Activated naive CD4-positive, alpha-beta T cell treated with anti-CD3 and anti-CD28 coated beads for 36 hours (primary cell): ENCODE measurements around the gene INHBA. TPM values are rescaled to one million over a fixed set of nuclear protein-coding genes. Genes with fewer than 3 reads are reported as not detected.
A peak's percentile ranks its signal among the peaks of the same experiment; 100 is the strongest.

Experiments
- CTCF ChIA-PET: fragments of 350-600 bp; sonication (Branson Sonifier 250); formaldehyde crosslinking; loops from one replicate; lab custom pipeline; 2021; ENCODE audit warnings: antibody characterized with exemption; lab: Charles Lee
- DNase-seq: peaks from one replicate; pipeline ENCODE4 v3.0.0-alpha.2; 2020
- H3K27ac Mint-ChIP-seq: one replicate; pipeline ENCODE4 v1.8.0; 2021; ENCODE audit warnings: mild to moderate bottlenecking, mixed read lengths
- H3K27me3 Mint-ChIP-seq: one replicate; pipeline ENCODE4 v1.8.0; 2021; ENCODE audit warnings: low read depth, mixed read lengths
- H3K36me3 Mint-ChIP-seq: one replicate; pipeline ENCODE4 v1.8.0; 2021; ENCODE audit warnings: low read depth, mixed read lengths
- H3K4me1 Mint-ChIP-seq: one replicate; pipeline ENCODE4 v1.8.0; 2021; ENCODE audit warnings: low read depth, mixed read lengths
- H3K4me3 Mint-ChIP-seq: one replicate; pipeline ENCODE4 v1.8.0; 2021; ENCODE audit warnings: mild to moderate bottlenecking, moderate library complexity, mixed read lengths
- H3K9me3 Mint-ChIP-seq: one replicate; pipeline ENCODE4 v1.8.0; 2021; ENCODE audit warnings: mixed read lengths
- intact Hi-C: fragments of 100-400 bp; cut with micrococcal nuclease; formaldehyde crosslinking; loops from one replicate; pipeline ENCODE4 v1.15.1; 2023
- total RNA-seq, 2 experiments: library from RNA; stranded (reverse); gene quantifications; one replicate each; pipeline ENCODE4 v1.2.3, GENCODE V29; 2021

INHBA gene
- total RNA-seq, 2 experiments from 2014 or later = not detected

- Mint-ChIP-seq H3K9me3 (no peaks in the 10 kb centered on the region), H3K4me1 (peaks cover 19% of the 10 kb centered on the region), H3K36me3 (no peaks in the 10 kb centered on the region), H3K27me3 (peaks cover 44% of the 10 kb centered on the region), H3K4me3 (no peak overlapping the region), H3K27ac (no peak overlapping the region)
- CTCF ChIA-PET = interaction anchor here (1.2 kb wide), 1 partner anchor 12 kb away, joined by 4 read pairs; no protein-coding TSS in a partner anchor
- DNase-seq = no peak
- intact Hi-C loops = loop anchor here (10.0 kb wide), 1 partner anchor 1004 kb away; no protein-coding TSS in a partner anchor
These were observed 5.9 kb upstream of the INHBA start for GRCh38 chr7:41708581-41709358.

DNA sequence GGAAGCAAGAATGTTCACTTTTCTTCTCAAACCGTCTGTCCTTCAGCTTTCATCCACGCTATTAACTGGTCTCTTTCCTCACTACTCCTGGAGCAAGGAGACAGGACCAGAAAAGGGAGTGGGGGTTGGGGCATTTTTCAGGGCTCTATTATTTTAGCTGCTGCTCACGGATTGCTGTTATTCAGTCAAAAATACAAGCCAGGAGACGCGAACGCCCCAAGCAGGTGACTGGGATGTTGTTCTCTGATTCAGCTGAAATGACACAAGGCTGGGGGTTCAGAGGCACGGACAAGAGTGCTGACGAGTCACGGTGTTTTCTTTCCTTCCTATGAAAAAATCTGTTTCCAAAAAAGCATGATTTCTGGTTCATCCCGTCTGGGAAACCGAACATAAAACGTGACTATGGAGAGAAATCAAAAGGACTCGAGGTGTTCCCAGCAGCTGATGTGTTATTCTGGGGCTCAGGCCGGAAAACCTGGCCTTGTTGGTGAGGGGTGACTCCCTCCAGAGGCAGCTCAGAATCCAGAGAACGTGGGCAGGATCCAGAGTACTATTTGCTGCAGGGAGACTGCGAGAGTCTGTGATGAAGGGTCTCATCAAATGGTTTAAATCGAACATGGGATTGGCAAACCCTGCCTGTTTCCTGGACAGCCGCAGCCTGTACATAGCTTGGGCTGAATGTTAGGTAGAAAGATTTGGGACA is 3.5 kb upstream of the INHBA start:
- H3K27me3 Mint-ChIP-seq = peaks cover 60% of the 10 kb centered on the region
- no peaks in the 10 kb centered on the region for H3K9me3 Mint-ChIP-seq
- no peak overlapping the region for H3K4me3 Mint-ChIP-seq
- CTCF ChIA-PET = interaction anchor here (0.6 to 3.7 kb wide), 2 partner anchors 9 to 19 kb away, joined by 5 to 21 read pairs; no protein-coding TSS in a partner anchor
- H3K36me3 Mint-ChIP-seq = no peaks in the 10 kb centered on the region
- no peak overlapping the region for H3K27ac Mint-ChIP-seq
- peaks cover 19% of the 10 kb centered on the region for H3K4me1 Mint-ChIP-seq
- intact Hi-C loops = loop anchor here (10.0 kb wide), 1 partner anchor 1002 kb away; no protein-coding TSS in a partner anchor
- DNase-seq = no peak

DNA sequence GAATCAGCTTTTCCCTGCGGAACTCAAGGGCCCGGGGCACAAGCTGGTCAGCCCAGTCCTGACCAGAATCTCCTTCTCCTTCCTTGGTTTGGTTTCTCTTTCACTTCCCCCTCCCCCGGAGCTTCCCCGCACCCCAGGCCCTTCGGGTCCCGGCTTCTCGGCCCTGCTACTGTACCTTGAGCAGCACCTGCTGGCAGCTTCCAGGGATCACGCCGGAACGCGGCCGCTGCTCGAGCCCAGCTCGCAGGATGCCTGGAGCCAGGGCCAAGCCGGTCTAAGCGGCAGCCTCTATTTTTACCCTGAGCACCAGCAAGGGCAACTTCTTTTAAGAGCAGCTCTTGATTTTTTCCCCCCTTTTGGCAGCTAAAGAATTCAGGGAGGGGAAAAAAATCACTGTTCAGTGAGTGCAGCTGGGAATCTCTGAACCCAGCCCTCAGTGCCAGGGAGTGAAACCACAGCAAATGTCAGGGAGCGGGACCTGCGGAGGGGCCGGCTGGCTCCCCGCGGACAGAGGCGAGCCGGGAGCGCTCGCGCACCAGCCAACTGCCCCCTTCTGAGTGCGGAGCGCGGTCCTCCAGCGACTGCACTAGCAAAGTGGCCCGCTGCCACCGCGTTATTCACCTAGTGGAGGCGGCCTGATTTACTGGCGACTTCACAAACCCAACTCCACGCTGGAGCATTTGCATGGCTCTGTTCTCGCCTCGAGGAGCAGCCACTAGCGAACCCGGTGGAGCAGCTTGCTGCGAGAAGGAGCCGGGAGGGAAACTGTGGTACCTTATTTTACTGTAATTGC is 2.4 kb upstream of the INHBA start:
- Mint-ChIP-seq H3K4me1 (peaks cover 23% of the 10 kb centered on the region), H3K27ac (no peak overlapping the region), H3K4me3 (peak overlapping the region; percentile 50), H3K27me3 (peaks cover 66% of the 10 kb centered on the region), H3K36me3 (no peaks in the 10 kb centered on the region), H3K9me3 (no peaks in the 10 kb centered on the region)
- CTCF ChIA-PET = interaction anchor here (0.7 to 3.7 kb wide), 10 partner anchors 9 to 1473 kb away, joined by 3 to 21 read pairs (median 4); no protein-coding TSS in a partner anchor
- DNase-seq = peak; percentile 74
- intact Hi-C loops = loop anchor here (2.0 to 10.0 kb wide), 3 partner anchors 703 to 1473 kb away; no protein-coding TSS in a partner anchor

DNA sequence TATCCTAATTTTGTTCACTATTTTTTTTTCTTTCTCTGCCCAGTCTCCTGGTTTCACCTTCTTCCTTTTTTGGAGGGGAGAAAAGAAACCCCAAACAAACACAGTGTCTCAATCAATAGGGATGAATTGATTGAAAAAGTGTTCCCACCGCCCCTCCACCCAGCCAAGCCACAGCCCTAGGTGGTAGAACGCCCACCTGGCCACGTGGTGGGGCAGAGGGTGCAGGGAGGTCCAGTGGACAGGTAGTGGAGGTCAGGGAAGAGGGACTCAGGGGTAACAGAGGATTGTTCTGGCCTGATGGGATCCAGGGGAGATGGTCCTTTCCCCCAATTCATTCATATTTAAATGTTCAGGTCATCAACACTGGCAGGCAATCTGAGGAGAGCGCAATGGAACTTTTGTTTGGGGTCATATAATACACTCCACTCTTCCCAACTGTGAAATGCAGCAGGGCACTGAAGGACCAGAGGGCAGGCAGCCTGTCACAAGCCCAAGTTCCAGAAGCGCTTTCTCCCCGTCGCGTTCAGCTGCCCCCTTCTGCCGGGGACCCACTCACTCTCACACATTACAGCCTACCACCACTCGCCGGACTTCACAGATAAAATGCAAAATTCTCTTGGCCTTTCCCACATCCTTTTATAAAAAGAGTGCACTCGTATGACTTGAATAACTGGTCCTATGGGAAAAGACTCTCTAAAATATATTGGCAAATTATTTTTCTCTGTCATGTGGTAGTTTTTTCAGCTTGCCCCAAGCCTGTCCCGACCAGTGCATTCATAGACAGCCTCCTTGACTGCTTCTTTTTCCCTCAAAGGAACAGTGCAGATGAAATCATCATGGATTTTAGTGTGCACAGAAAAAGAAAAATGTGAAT is 1.6 kb downstream of the INHBA start:
- no peaks in the 10 kb centered on the region for H3K9me3 Mint-ChIP-seq
- no peak for DNase-seq
- H3K4me1 Mint-ChIP-seq = peaks cover 29% of the 10 kb centered on the region
- CTCF ChIA-PET = interaction anchor here (0.6 kb wide), 1 partner anchor 70 kb away, joined by 3 read pairs; no protein-coding TSS in a partner anchor
- peaks cover 68% of the 10 kb centered on the region for H3K27me3 Mint-ChIP-seq
- intact Hi-C loops = loop anchor here (10.0 kb wide), 1 partner anchor 997 kb away; no protein-coding TSS in a partner anchor
- H3K27ac Mint-ChIP-seq = no peak overlapping the region
- no peak overlapping the region for H3K4me3 Mint-ChIP-seq
- H3K36me3 Mint-ChIP-seq = peaks cover 1% of the 10 kb centered on the region

- Mint-ChIP-seq H3K36me3 (peaks cover 2% of the 10 kb centered on the region), H3K4me3 (peak overlapping the region; percentile 13), H3K27me3 (peaks cover 66% of the 10 kb centered on the region), H3K4me1 (peaks cover 18% of the 10 kb centered on the region), H3K9me3 (no peaks in the 10 kb centered on the region), H3K27ac (no peak overlapping the region)
- CTCF ChIA-PET = no interaction called here
- intact Hi-C loops = loop anchor here (10.0 kb wide), 1 partner anchor 995 kb away; no protein-coding TSS in a partner anchor
- no peak for DNase-seq
These were observed 2.8 kb downstream of the INHBA start for GRCh38 chr7:41700044-41700471.

GRCh38 chr7:41699516-41699915 is 3.4 kb downstream of the INHBA start:
- no peak overlapping the region for H3K4me3 Mint-ChIP-seq
- peaks cover 65% of the 10 kb centered on the region for H3K27me3 Mint-ChIP-seq
- DNase-seq = no peak

GRCh38 chr7:41698726-41699125 is 4.2 kb downstream of the INHBA start:
- peaks cover 13% of the 10 kb centered on the region for H3K4me1 Mint-ChIP-seq
- intact Hi-C loops = loop anchor here (5.0 kb wide), 1 partner anchor 66 kb away; no protein-coding TSS in a partner anchor
- H3K4me3 Mint-ChIP-seq = no peak overlapping the region
- DNase-seq = no peak
- CTCF ChIA-PET = interaction anchor here (0.6 kb wide), 1 partner anchor 1112 kb away, joined by 3 read pairs; no protein-coding TSS in a partner anchor
- H3K36me3 Mint-ChIP-seq = peaks cover 2% of the 10 kb centered on the region
- H3K27ac Mint-ChIP-seq = no peak overlapping the region
- H3K27me3 Mint-ChIP-seq = peaks cover 64% of the 10 kb centered on the region
- H3K9me3 Mint-ChIP-seq = no peaks in the 10 kb centered on the region

More at GRCh38 chr7:41699516-41699915, 3.4 kb downstream of the INHBA start:
- CTCF ChIA-PET = no interaction called here
- no peak overlapping the region for H3K27ac Mint-ChIP-seq
- intact Hi-C loops = loop anchor here (5.0 kb wide), 1 partner anchor 67 kb away; no protein-coding TSS in a partner anchor
- no peaks in the 10 kb centered on the region for H3K9me3 Mint-ChIP-seq
- H3K4me1 Mint-ChIP-seq = peaks cover 15% of the 10 kb centered on the region
- H3K36me3 Mint-ChIP-seq = peaks cover 2% of the 10 kb centered on the region

DNA sequence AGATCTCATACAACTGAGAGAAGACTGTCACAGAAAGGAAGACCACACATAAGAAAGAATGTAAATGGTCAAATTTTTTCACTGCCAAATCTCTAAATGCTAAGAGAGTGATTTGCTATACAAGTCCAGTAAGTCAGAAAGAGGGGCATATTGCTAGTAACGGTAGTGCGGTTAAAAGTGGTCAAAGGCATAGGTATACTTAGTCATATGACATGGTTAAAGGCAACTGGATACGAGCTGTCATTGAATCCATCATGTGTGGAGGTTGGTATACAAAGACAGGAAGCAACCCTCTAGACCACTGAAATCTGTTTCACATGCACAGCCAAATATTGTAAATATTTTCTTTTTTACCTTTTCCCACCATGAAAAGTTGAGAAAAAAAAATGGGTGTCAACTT is 4.8 kb downstream of the INHBA start:
- no peak for DNase-seq
- intact Hi-C loops = loop anchor here (5.0 kb wide), 1 partner anchor 66 kb away; no protein-coding TSS in a partner anchor
- CTCF ChIA-PET = interaction anchor here (0.6 kb wide), 1 partner anchor 1112 kb away, joined by 3 read pairs; no protein-coding TSS in a partner anchor
- Mint-ChIP-seq H3K9me3 (no peaks in the 10 kb centered on the region), H3K36me3 (peaks cover 2% of the 10 kb centered on the region), H3K4me3 (no peak overlapping the region), H3K27ac (no peak overlapping the region), H3K27me3 (peaks cover 62% of the 10 kb centered on the region), H3K4me1 (peaks cover 13% of the 10 kb centered on the region)

DNA sequence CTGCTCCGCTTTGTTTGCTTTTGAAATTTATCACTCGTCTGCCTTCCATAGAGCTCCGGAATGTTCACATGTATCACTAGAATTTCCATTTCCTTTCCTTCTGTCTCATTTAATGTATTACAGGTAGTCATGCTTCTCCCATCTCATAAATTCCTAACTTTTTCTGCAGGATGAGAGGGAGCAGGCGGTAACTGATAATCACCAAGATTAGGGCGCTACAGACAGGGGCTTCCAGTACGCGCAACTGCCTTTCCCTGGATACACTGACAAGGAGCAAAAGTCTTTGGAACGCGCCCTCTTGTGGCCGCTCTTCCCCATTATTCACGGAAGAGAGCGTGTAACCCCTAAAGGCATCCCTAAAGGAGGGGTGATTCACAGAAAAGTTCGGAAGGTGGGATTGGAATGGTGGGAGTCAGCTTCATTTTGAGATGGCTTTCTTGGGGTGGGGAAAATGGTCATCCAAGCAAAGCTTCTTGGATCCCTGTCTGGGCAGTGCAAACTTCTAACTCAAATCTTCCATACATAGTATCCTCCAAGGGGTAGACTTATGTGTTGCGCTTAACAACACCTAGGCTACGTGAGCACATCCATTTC is 6.5 kb downstream of the INHBA start:
- CTCF ChIA-PET = interaction anchor here (1.0 to 1.3 kb wide), 4 partner anchors 8 to 21 kb away, joined by 4 to 5 read pairs (median 4); no protein-coding TSS in a partner anchor
- DNase-seq = peak; percentile 50
- H3K4me3 Mint-ChIP-seq = no peak overlapping the region
- no peak overlapping the region for H3K27ac Mint-ChIP-seq
- peaks cover 13% of the 10 kb centered on the region for H3K4me1 Mint-ChIP-seq
- H3K27me3 Mint-ChIP-seq = peaks cover 54% of the 10 kb centered on the region
- intact Hi-C loops = loop anchor here (1.0 to 5.0 kb wide), 3 partner anchors 64 to 1367 kb away; no protein-coding TSS in a partner anchor
- peaks cover 2% of the 10 kb centered on the region for H3K36me3 Mint-ChIP-seq
- no peaks in the 10 kb centered on the region for H3K9me3 Mint-ChIP-seq

- H3K9me3 Mint-ChIP-seq = no peaks in the 10 kb centered on the region
- DNase-seq = no peak
- peaks cover 2% of the 10 kb centered on the region for H3K36me3 Mint-ChIP-seq
- no peak overlapping the region for H3K27ac Mint-ChIP-seq
- CTCF ChIA-PET = interaction anchor here (0.7 to 1.3 kb wide), 4 partner anchors 9 to 136 kb away, joined by 3 to 5 read pairs (median 4); no protein-coding TSS in a partner anchor
- peaks cover 11% of the 10 kb centered on the region for H3K4me1 Mint-ChIP-seq
- intact Hi-C loops = loop anchor here (1.0 to 5.0 kb wide), 3 partner anchors 63 to 1366 kb away; no protein-coding TSS in a partner anchor
- peaks cover 50% of the 10 kb centered on the region for H3K27me3 Mint-ChIP-seq
- no peak overlapping the region for H3K4me3 Mint-ChIP-seq
These were observed 7.1 kb downstream of the INHBA start for GRCh38 chr7:41695661-41696322.
